Measurements from ENCODE around the gene TFG. TPM values are rescaled to one million over a fixed set of nuclear protein-coding genes. Genes with fewer than 3 reads are reported as not detected.

The TFG gene
- total RNA-seq, 1 experiment from 2014 or later, result 138 TPM

DNA sequence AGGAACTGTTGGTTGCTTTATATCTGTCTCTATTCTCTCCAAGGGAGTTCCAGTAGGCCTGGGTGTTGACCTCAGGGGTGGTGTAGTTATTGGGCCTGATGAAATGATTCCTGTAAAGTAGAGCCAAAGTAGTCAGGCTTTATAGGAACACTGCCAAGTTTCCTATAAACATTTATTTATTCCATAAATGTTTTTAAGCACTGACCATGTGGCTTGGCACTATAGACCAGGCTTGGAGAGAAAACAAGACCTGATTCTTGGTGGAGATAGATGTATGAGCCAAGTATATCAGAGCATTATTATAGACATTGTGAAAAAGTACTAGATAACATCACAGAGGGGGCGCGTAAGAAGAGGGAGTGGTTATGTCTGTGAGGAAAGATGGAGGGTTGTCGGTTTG is 65.9 kb downstream of the TFG start:
- no peak overlapping the region for H3K4me3 ChIP-seq (ENCODE audit: low read depth, low read length)
- TF ChIP-seq, protein P1, sequence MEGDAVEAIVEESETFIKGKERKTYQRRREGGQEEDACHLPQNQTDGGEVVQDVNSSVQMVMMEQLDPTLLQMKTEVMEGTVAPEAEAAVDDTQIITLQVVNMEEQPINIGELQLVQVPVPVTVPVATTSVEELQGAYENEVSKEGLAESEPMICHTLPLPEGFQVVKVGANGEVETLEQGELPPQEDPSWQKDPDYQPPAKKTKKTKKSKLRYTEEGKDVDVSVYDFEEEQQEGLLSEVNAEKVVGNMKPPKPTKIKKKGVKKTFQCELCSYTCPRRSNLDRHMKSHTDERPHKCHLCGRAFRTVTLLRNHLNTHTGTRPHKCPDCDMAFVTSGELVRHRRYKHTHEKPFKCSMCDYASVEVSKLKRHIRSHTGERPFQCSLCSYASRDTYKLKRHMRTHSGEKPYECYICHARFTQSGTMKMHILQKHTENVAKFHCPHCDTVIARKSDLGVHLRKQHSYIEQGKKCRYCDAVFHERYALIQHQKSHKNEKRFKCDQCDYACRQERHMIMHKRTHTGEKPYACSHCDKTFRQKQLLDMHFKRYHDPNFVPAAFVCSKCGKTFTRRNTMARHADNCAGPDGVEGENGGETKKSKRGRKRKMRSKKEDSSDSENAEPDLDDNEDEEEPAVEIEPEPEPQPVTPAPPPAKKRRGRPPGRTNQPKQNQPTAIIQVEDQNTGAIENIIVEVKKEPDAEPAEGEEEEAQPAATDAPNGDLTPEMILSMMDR (IDR thresholded peaks at IDR 0.05; ENCODE audit: insufficient read depth in 1 of 2, low read depth in 1 of 2, low read length in 1 of 2, severe bottlenecking in 1 of 2, unreplicated experiment in 1 of 2), result no peak
- no peaks in the 10 kb centered on the region for H3K4me1 ChIP-seq
- no peaks in the 10 kb centered on the region for H3K36me3 ChIP-seq (ENCODE audit: control insufficient read depth, insufficient read depth, low read length)
- CTCF ChIA-PET, result no interaction called here
- POLR2A ChIA-PET, result no interaction called here
- H3K27ac Mint-ChIP-seq (ENCODE audit: unreplicated experiment), result no peak overlapping the region
- no peaks in the 10 kb centered on the region for H3K36me3 Mint-ChIP-seq (ENCODE audit: insufficient read depth, unreplicated experiment)
- no peaks in the 10 kb centered on the region for H3K9me3 Mint-ChIP-seq (ENCODE audit: unreplicated experiment)
- no TSS peak for BruUV-seq (replicated peaks)
- no peaks in the 10 kb centered on the region for H3K9me3 ChIP-seq
- peaks cover 5% of the 10 kb centered on the region for H3K27me3 Mint-ChIP-seq (ENCODE audit: insufficient read depth, unreplicated experiment)
- intact Hi-C loops (cut with micrococcal nuclease; ENCODE audit: unreplicated experiment), result no loop called here
- no peak overlapping the region for H3K4me3 Mint-ChIP-seq (ENCODE audit: unreplicated experiment)
- no peaks in the 10 kb centered on the region for H3K4me1 Mint-ChIP-seq (ENCODE audit: low read depth, unreplicated experiment)
- no peak for DNase-seq
- H3K27me3 ChIP-seq (replicated peaks; ENCODE audit: control insufficient read depth, insufficient read depth, low read length), result no peaks in the 10 kb centered on the region

DNA sequence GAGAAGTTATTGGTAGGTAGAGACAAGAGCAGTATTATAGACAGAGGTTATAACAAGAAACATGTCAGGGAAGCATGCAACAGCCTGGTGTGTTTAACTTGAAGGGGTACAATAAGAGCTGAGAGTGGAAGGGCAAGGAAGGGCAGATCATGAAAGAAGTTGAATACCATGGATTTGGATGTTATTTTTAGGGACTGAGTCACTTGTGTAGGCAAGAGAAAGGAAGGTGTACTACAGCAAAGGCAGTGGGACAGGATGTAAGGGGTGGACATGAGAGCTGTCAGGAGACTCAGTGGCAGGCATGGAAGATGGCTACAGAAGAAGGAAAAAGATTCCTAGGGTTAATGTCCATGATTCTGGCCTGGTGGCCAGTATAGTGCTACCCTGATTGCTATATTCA is 66.4 kb downstream of the TFG start:
- Histone ChIP-seq H3K27me3 (replicated peaks; ENCODE audit: control insufficient read depth, insufficient read depth, low read length) (no peaks in the 10 kb centered on the region), H3K36me3 (ENCODE audit: control insufficient read depth, insufficient read depth, low read length) (no peaks in the 10 kb centered on the region), H3K4me1 (no peaks in the 10 kb centered on the region), H3K4me3 (ENCODE audit: low read depth, low read length) (no peak overlapping the region), H3K9me3 (no peaks in the 10 kb centered on the region)
- CTCF ChIA-PET, result no interaction called here
- H3K4me1 Mint-ChIP-seq (ENCODE audit: low read depth, unreplicated experiment), result no peaks in the 10 kb centered on the region
- H3K36me3 Mint-ChIP-seq (ENCODE audit: insufficient read depth, unreplicated experiment), result no peaks in the 10 kb centered on the region
- no peaks in the 10 kb centered on the region for H3K9me3 Mint-ChIP-seq (ENCODE audit: unreplicated experiment)
- TF ChIP-seq, protein P1 (IDR thresholded peaks at IDR 0.05; ENCODE audit: insufficient read depth in 1 of 2, low read depth in 1 of 2, low read length in 1 of 2, severe bottlenecking in 1 of 2, unreplicated experiment in 1 of 2), result no peak
- BruUV-seq (replicated peaks), result no TSS peak
- peaks cover 5% of the 10 kb centered on the region for H3K27me3 Mint-ChIP-seq (ENCODE audit: insufficient read depth, unreplicated experiment)
- intact Hi-C loops (cut with micrococcal nuclease; ENCODE audit: unreplicated experiment), result no loop called here
- POLR2A ChIA-PET, result no interaction called here
- no peak for DNase-seq
- H3K4me3 Mint-ChIP-seq (ENCODE audit: unreplicated experiment), result no peak overlapping the region
- H3K27ac Mint-ChIP-seq (ENCODE audit: unreplicated experiment), result no peak overlapping the region

DNA sequence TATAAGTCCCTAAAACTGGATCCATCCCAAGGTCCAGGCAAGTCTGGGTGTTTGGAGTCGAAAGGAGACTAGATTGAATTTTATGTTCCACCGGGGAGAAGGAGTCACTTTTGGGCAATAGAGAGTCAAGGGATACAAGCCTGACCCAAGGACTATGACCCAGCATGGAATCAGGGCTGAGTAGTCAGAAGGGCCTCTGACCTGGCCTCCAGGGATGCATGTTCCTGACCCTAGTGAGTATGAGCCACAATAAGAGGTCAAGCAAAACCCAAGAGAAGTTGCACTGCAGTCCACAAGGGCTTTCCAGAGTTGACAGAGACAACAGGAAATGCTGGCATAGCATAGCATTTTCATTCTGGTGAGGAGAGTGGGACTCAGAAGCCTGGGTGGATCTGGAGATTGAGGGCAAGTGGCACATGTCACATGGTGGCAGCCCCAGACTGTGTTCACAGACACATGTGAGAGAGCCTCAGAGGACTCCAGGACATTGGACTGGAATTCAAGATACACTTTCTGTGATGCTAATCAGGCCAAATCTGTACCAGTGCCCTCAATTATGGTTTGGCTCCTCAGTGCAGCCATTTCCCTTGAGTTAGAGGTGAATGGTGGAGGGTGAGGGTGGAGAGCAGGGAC is 66.9 kb downstream of the TFG start:
- Histone ChIP-seq H3K4me3 (ENCODE audit: low read depth, low read length) (no peak overlapping the region), H3K36me3 (ENCODE audit: control insufficient read depth, insufficient read depth, low read length) (no peaks in the 10 kb centered on the region), H3K27me3 (replicated peaks; ENCODE audit: control insufficient read depth, insufficient read depth, low read length) (no peaks in the 10 kb centered on the region), H3K9me3 (no peaks in the 10 kb centered on the region), H3K4me1 (no peaks in the 10 kb centered on the region)
- no peak overlapping the region for H3K27ac Mint-ChIP-seq (ENCODE audit: unreplicated experiment)
- no peaks in the 10 kb centered on the region for H3K4me1 Mint-ChIP-seq (ENCODE audit: low read depth, unreplicated experiment)
- peaks cover 5% of the 10 kb centered on the region for H3K27me3 Mint-ChIP-seq (ENCODE audit: insufficient read depth, unreplicated experiment)
- ChIA-PET CTCF (interaction anchor here (0.5 kb wide), 1 partner anchor 283 kb away, joined by 3 read pairs; no protein-coding TSS in a partner anchor), POLR2A (no interaction called here)
- BruUV-seq (replicated peaks), result no TSS peak
- H3K4me3 Mint-ChIP-seq (ENCODE audit: unreplicated experiment), result no peak overlapping the region
- no peaks in the 10 kb centered on the region for H3K36me3 Mint-ChIP-seq (ENCODE audit: insufficient read depth, unreplicated experiment)
- no peak for DNase-seq
- intact Hi-C loops (cut with micrococcal nuclease; ENCODE audit: unreplicated experiment), result no loop called here
- no peaks in the 10 kb centered on the region for H3K9me3 Mint-ChIP-seq (ENCODE audit: unreplicated experiment)
- TF ChIP-seq, protein P1 (IDR thresholded peaks at IDR 0.05; ENCODE audit: insufficient read depth in 1 of 2, low read depth in 1 of 2, low read length in 1 of 2, severe bottlenecking in 1 of 2, unreplicated experiment in 1 of 2), result no peak
